SK-N-SH (cell line): ENCODE results near the gene PRSS36. TPM values are rescaled to one million over a fixed set of nuclear protein-coding genes. Genes with fewer than 3 reads are reported as not detected.

Experiments
- CTCF ChIA-PET: fragments of 300-600, 350-600 bp; formaldehyde crosslinking; extraction: SDS; loops from one replicate; lab custom pipeline; 2021; lab: Yijun Ruan, JAX
- POLR2A ChIA-PET: fragments of 350-600 bp; sonication (Branson Sonifier 250); formaldehyde crosslinking; extraction: SDS; loops from one replicate; lab custom pipeline; 2020; ENCODE audit warnings: antibody characterized with exemption, inconsistent platforms; lab: Yijun Ruan, JAX
- DNase-seq: peaks from one replicate; pipeline ENCODE4 v3.0.0; 2012
- H2AFZ ChIP-seq: fragments of 200-600 bp; sonication (generic); 2 replicates; pipeline ENCODE4 v1.8.1; 2016; ENCODE audit warnings: antibody characterized with exemption, mild to moderate bottlenecking, low read depth
- H3F3A ChIP-seq: fragments of 200-600 bp; sonication (generic); replicated peaks from 2 replicates; pipeline ENCODE3; 2016; ENCODE audit warnings: antibody characterized with exemption, mild to moderate bottlenecking; ENCODE audit not compliant: insufficient read depth
- H3K27ac ChIP-seq, 2 experiments: fragments of 200-500 bp in 1 of 2; fragments of 200-600 bp in 1 of 2; sonication (Bioruptor generic) in 1 of 2; sonication (generic), shearing (Covaris generic) in 1 of 2; 2 replicates each; pipeline versions ENCODE4 v1.5.1 to v1.6.1; 2014 to 2016; ENCODE audit warnings: low read depth in 2 of 2, inconsistent platforms in 1 of 2, low read length in 1 of 2, mild to moderate bottlenecking in 1 of 2, mixed read lengths in 1 of 2
- H3K27me3 ChIP-seq: fragments of 200-600 bp; sonication (generic), shearing (Covaris generic); 2 replicates; pipeline ENCODE4 v1.6.1; 2016; ENCODE audit warnings: mixed run types; ENCODE audit not compliant: insufficient read depth
- H3K36me3 ChIP-seq, 2 experiments: fragments of 200-500 bp in 1 of 2; fragments of 200-600 bp in 1 of 2; sonication (Bioruptor generic) in 1 of 2; sonication (generic) in 1 of 2; replicated peaks in 1 of 2; 2 replicates each; pipeline versions ENCODE3 to v1.5.1; 2014 to 2016; ENCODE audit warnings: low read length in 1 of 2, mild to moderate bottlenecking in 1 of 2; ENCODE audit not compliant: insufficient read depth in 2 of 2, control insufficient read depth in 1 of 2
- H3K4me1 ChIP-seq, 2 experiments: fragments of 200-500 bp in 1 of 2; fragments of 200-600 bp in 1 of 2; sonication (Bioruptor generic) in 1 of 2; sonication (generic), shearing (Covaris generic) in 1 of 2; 2 replicates each; pipeline versions ENCODE4 v1.5.1 to v1.6.1; 2014 to 2016; ENCODE audit warnings: low read depth in 1 of 2, low read length in 1 of 2, mixed run types in 1 of 2; ENCODE audit not compliant: insufficient read depth in 2 of 2, control insufficient read depth in 1 of 2
- H3K4me2 ChIP-seq: fragments of 200-600 bp; sonication (generic), shearing (Covaris generic); 2 replicates; pipeline ENCODE4 v1.6.1; 2017; ENCODE audit warnings: mixed run types
- H3K4me3 ChIP-seq, 2 experiments: fragments of 200-500 bp in 1 of 2; fragments of 200-600 bp in 1 of 2; sonication (Bioruptor generic) in 1 of 2; sonication (generic), shearing (Covaris generic) in 1 of 2; 2 replicates each; pipeline versions ENCODE4 v1.5.1 to v1.8.1; 2014 to 2016; ENCODE audit warnings: low read depth in 2 of 2, inconsistent platforms in 1 of 2, low read length in 1 of 2, mild to moderate bottlenecking in 1 of 2, mixed read lengths in 1 of 2, moderate library complexity in 1 of 2
- H3K79me2 ChIP-seq: fragments of 200-600 bp; sonication (generic); 2 replicates; pipeline ENCODE4 v1.8.1; 2017; ENCODE audit warnings: mild to moderate bottlenecking; ENCODE audit not compliant: insufficient read depth
- H3K9ac ChIP-seq: fragments of 200-600 bp; sonication (generic); 2 replicates; pipeline ENCODE4 v1.6.1; 2017; ENCODE audit warnings: mixed run types
- H3K9me2 ChIP-seq: fragments of 200-600 bp; sonication (generic); 2 replicates; pipeline ENCODE4 v1.6.1; 2017; ENCODE audit warnings: mixed run types
- H3K9me3 ChIP-seq: fragments of 200-600 bp; sonication (generic); 2 replicates; pipeline ENCODE4 v1.6.1; 2017; ENCODE audit warnings: mixed run types, mild to moderate bottlenecking, moderate library complexity
- H4K20me1 ChIP-seq: fragments of 200-600 bp; sonication (generic); 2 replicates; pipeline ENCODE4 v1.6.1; 2017; ENCODE audit warnings: mild to moderate bottlenecking, mixed run types; ENCODE audit not compliant: insufficient read depth
- ELF1 ChIP-seq: IDR thresholded peaks from 2 replicates; pipeline ENCODE4 v1.4.0; 2012
- EP300 ChIP-seq, 2 experiments: IDR thresholded peaks; 2 replicates each; pipeline versions ENCODE4 v1.4.0 to v1.6.1; 2012; ENCODE audit warnings: borderline replicate concordance in 1 of 2, low read depth in 1 of 2, low read length in 1 of 2
- EZH2phosphoT487 ChIP-seq: fragments of 200-600 bp; sonication (generic); IDR thresholded peaks from 2 replicates; pipeline ENCODE4 v1.6.1; 2017; ENCODE audit warnings: low read depth, mixed run types, mild to moderate bottlenecking, antibody characterized with exemption, moderate library complexity, borderline replicate concordance
- FOSL2 ChIP-seq: IDR thresholded peaks from 2 replicates; pipeline ENCODE4 v1.4.0; 2012; ENCODE audit warnings: low read depth, mild to moderate bottlenecking, moderate library complexity, borderline replicate concordance
- FOXJ3 ChIP-seq: sonication (generic); formaldehyde crosslinking; IDR thresholded peaks from 2 replicates; pipeline ENCODE4 v1.5.1; 2020; ENCODE audit warnings: mild to moderate bottlenecking, missing genetic modification reagents
- FOXM1 ChIP-seq: IDR thresholded peaks from 2 replicates; pipeline ENCODE4 v1.4.0; 2012; ENCODE audit warnings: low read depth, mild to moderate bottlenecking
- GATA2 ChIP-seq: sonication (generic); formaldehyde crosslinking; IDR thresholded peaks from 2 replicates; pipeline ENCODE4 v1.5.0; 2020; ENCODE audit warnings: mild to moderate bottlenecking, missing genetic modification reagents
- NFIC ChIP-seq: IDR thresholded peaks from 2 replicates; pipeline ENCODE4 v1.4.0; 2012; ENCODE audit warnings: borderline replicate concordance
- POLR2AphosphoS5 ChIP-seq: IDR thresholded peaks from 2 replicates; pipeline ENCODE4 v1.6.1; 2012; ENCODE audit warnings: low read depth, low read length
- RAD21 ChIP-seq: IDR thresholded peaks from 2 replicates; pipeline ENCODE4 v1.6.1; 2012; ENCODE audit warnings: mild to moderate bottlenecking, low read length
- RFX5 ChIP-seq: IDR thresholded peaks from 2 replicates; pipeline ENCODE4 v1.6.1; 2012; ENCODE audit warnings: mild to moderate bottlenecking, improper control_type of control experiment, low read length
- RXRA ChIP-seq: IDR thresholded peaks from 2 replicates; pipeline ENCODE4 v1.4.0; 2012; ENCODE audit warnings: low read depth, mild to moderate bottlenecking, borderline replicate concordance
- SIN3A ChIP-seq: IDR thresholded peaks from 2 replicates; pipeline ENCODE4 v1.6.1; 2012; ENCODE audit warnings: low read depth, mild to moderate bottlenecking, low read length, moderate library complexity, borderline replicate concordance
- TAF1 ChIP-seq: IDR thresholded peaks from 2 replicates; pipeline ENCODE4 v1.6.1; 2012; ENCODE audit warnings: low read depth, mild to moderate bottlenecking, low read length, moderate library complexity, borderline replicate concordance
- WGBS: methylation state at CpG from one replicate; pipeline ENCODE4 v1.1.6; 2017; ENCODE audit warnings: low lambda C conversion rate; 5-methylcytosine and 5-hydroxymethylcytosine counted together
- polyA plus RNA-seq, 3 experiments: library from polyadenylated mRNA; depleted of rRNA; stranded (reverse); fragments of >200 nt; gene quantifications; 2 replicates each; pipeline ENCODE4 v1.2.3, GENCODE V29; 2012
- TF ChIP-seq, protein P1 (sequence below): IDR thresholded peaks from 2 replicates; pipeline ENCODE4 v1.4.0; 2012; ENCODE audit warnings: low read depth, borderline replicate concordance
- TF ChIP-seq, protein P2 (sequence below): IDR thresholded peaks from 2 replicates; pipeline ENCODE4 v1.6.1; 2012; ENCODE audit warnings: mild to moderate bottlenecking, low read depth, low read length, moderate library complexity
- TF ChIP-seq, protein P3 (sequence below): fragments of 150-350 bp; IDR thresholded peaks from 2 replicates; pipeline ENCODE4 v1.6.1; 2017; ENCODE audit warnings: antibody characterized with exemption, low read length, low read depth, borderline replicate concordance
- TF ChIP-seq, protein P4 (sequence below): IDR thresholded peaks from 2 replicates; pipeline ENCODE4 v1.4.0; 2012; ENCODE audit warnings: low read depth, borderline replicate concordance

PRSS36 gene
- polyA plus RNA-seq, 1 of the 3 experiments (the other 2 are of a cell fraction) = 0.49 TPM

DNA sequence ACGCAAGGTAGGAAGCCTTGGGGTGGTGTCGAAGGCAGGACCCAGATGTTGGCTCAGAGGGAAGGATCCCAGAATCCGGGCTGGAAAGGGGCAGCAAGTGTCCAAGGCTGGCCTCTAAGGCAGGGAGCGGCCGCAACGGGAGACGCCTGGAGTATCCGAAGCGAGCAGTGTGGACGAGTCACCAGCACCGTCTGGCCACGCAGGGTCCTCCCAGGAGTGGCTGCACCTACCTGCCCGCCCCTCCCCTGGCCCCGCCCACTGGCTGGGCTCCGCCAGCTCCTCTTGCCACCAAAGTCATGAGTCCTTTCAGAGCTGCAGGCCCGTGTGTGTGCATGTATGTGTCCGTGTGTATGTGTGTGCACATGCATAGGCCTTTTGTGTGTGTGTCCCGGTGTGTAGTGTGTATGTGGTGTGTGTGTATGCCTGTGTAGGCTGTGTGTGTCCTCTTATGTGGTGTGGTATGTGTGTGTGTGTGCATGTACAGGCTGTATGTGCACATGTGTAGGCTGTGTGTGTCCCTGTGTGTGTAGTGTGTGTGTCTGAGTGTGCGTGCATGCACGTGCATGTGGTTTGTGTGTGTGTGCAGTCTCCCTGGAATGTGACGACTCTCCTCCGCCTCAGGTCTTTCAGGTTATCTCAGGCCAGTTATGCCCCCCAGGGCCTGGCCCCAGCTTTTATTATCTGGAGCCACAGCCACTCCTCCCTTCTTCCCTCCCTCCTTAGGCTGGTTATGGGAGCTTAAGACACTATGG lies 14.2 kb downstream of the PRSS36 start, which contains the start of gene PRSS8:
Gene PRSS8, minus strand, starts transcription at position 193 of the 752 bp plus-strand sequence. CDS start 229 bp downstream, outside the sequence.
- Histone ChIP-seq H3K4me1 (peaks cover 4 to 31% of the 10 kb centered on the region in 2 experiments; a peak in 2 of 4 replicates), H3K9me3 (no peaks in the 10 kb centered on the region), H3K36me3 (peaks cover 0 to 8% of the 10 kb centered on the region in 2 experiments), H3K4me3 (no peak within 1 kb of the TSS), H3K79me2 (no peaks in the 10 kb centered on the region), H3K27me3 (no peaks in the 10 kb centered on the region), H3K4me2 (no peak within 1 kb of the TSS), H3K9ac (no peak within 1 kb of the TSS), H3K9me2 (no peaks in the 10 kb centered on the region), H4K20me1 (no peaks in the 10 kb centered on the region), H2AFZ (no peak within 1 kb of the TSS), H3K27ac (no peak within 1 kb of the TSS; a peak in 1 of 4 replicates), H3F3A (no peaks in the 10 kb centered on the region)
- 85% methylated on average over 18 of the region's 22 CpGs for WGBS
- TF ChIP-seq NFIC (no peak), RFX5 (no peak), EP300 (IDR thresholded peaks at IDR 0.05; ENCODE audit: borderline replicate concordance in 1 of 2, low read depth in 1 of 2, low read length in 1 of 2) (no peak), EZH2phosphoT487 (no peak), FOXM1 (no peak), GATA2 (CRISPR knock-in tag) (no peak), ELF1 (no peak), RXRA (no peak), FOSL2 (no peak), TAF1 (no peak), POLR2AphosphoS5 (no peak), SIN3A (no peak), FOXJ3 (CRISPR knock-in tag) (no peak), RAD21 (no peak)
- TF ChIP-seq, protein P1, sequence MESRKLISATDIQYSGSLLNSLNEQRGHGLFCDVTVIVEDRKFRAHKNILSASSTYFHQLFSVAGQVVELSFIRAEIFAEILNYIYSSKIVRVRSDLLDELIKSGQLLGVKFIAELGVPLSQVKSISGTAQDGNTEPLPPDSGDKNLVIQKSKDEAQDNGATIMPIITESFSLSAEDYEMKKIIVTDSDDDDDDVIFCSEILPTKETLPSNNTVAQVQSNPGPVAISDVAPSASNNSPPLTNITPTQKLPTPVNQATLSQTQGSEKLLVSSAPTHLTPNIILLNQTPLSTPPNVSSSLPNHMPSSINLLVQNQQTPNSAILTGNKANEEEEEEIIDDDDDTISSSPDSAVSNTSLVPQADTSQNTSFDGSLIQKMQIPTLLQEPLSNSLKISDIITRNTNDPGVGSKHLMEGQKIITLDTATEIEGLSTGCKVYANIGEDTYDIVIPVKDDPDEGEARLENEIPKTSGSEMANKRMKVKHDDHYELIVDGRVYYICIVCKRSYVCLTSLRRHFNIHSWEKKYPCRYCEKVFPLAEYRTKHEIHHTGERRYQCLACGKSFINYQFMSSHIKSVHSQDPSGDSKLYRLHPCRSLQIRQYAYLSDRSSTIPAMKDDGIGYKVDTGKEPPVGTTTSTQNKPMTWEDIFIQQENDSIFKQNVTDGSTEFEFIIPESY = no peak
- TF ChIP-seq, protein P2, sequence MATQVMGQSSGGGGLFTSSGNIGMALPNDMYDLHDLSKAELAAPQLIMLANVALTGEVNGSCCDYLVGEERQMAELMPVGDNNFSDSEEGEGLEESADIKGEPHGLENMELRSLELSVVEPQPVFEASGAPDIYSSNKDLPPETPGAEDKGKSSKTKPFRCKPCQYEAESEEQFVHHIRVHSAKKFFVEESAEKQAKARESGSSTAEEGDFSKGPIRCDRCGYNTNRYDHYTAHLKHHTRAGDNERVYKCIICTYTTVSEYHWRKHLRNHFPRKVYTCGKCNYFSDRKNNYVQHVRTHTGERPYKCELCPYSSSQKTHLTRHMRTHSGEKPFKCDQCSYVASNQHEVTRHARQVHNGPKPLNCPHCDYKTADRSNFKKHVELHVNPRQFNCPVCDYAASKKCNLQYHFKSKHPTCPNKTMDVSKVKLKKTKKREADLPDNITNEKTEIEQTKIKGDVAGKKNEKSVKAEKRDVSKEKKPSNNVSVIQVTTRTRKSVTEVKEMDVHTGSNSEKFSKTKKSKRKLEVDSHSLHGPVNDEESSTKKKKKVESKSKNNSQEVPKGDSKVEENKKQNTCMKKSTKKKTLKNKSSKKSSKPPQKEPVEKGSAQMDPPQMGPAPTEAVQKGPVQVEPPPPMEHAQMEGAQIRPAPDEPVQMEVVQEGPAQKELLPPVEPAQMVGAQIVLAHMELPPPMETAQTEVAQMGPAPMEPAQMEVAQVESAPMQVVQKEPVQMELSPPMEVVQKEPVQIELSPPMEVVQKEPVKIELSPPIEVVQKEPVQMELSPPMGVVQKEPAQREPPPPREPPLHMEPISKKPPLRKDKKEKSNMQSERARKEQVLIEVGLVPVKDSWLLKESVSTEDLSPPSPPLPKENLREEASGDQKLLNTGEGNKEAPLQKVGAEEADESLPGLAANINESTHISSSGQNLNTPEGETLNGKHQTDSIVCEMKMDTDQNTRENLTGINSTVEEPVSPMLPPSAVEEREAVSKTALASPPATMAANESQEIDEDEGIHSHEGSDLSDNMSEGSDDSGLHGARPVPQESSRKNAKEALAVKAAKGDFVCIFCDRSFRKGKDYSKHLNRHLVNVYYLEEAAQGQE = no peak
- TF ChIP-seq, protein P3, sequence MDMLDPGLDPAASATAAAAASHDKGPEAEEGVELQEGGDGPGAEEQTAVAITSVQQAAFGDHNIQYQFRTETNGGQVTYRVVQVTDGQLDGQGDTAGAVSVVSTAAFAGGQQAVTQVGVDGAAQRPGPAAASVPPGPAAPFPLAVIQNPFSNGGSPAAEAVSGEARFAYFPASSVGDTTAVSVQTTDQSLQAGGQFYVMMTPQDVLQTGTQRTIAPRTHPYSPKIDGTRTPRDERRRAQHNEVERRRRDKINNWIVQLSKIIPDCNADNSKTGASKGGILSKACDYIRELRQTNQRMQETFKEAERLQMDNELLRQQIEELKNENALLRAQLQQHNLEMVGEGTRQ = no peak
- TF ChIP-seq, protein P4, sequence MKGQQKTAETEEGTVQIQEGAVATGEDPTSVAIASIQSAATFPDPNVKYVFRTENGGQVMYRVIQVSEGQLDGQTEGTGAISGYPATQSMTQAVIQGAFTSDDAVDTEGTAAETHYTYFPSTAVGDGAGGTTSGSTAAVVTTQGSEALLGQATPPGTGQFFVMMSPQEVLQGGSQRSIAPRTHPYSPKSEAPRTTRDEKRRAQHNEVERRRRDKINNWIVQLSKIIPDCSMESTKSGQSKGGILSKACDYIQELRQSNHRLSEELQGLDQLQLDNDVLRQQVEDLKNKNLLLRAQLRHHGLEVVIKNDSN = no peak
- ChIA-PET POLR2A (interaction anchor here (3.9 kb wide), 1 partner anchor 18 kb away, joined by 15 read pairs; the partner anchor contains the start of gene KAT8), CTCF (interaction anchor here (1.0 kb wide), 1 partner anchor 151 kb away, joined by 3 read pairs; no protein-coding TSS in a partner anchor)
- DNase-seq = no peak
